ENCODE results near the gene OR52E4. TPM values are rescaled to one million over a fixed set of nuclear protein-coding genes. Genes with fewer than 3 reads are reported as not detected.

The OR52E4 gene
- total and polyA plus RNA-seq, 4 donors, result not detected

DNA sequence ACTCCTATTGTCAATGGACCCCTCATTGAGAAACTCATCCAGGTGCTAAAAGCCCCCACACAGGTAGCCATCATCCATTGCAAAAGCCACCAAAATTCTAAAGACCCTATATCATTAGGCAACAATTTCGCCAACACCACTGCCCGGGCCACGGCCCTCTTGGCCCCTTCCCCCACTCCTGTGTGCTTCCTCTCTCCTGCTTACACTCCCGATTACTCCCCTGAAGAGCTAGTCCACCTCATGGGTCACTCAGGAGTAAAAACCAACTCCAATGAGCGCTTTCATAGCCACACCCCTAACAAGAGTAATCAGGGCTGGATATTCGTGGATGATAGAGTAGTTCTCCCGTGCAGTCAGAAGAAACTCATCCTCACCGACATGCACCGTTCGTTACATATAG is 52.7 kb downstream of the OR52E4 start:
- Histone ChIP-seq H3K36me3 (ENCODE audit: control insufficient read depth in 1 of 2, insufficient read depth in 2 of 2, low read length in 1 of 2) (no peaks in the 10 kb centered on the region), H3K4me1 (ENCODE audit: control insufficient read depth in 1 of 2, insufficient read depth in 2 of 2, low read length in 2 of 2) (no peaks in the 10 kb centered on the region), H3K27me3 (ENCODE audit: control insufficient read depth in 1 of 2, insufficient read depth in 2 of 2, low read length in 1 of 2) (no peaks in the 10 kb centered on the region), H3K9me3 (ENCODE audit: control insufficient read depth, low read length) (no peaks in the 10 kb centered on the region), H3K27ac (ENCODE audit: low read depth in 1 of 2, low read length in 2 of 2) (no peak overlapping the region), H3K4me3 (ENCODE audit: low read length in 2 of 2) (no peak overlapping the region)
- DNase-seq, result no peak
- intact Hi-C loops (cut with DNase I), result no loop called here
- no peak for ATAC-seq (ENCODE audit: low FRiP score)
- WGBS, 2 donors, result 88 to 90% methylated on average over 10 of the region's 10 CpGs

Other genes starting within 250 kb of the OR52E4 start
- 10 to 100 TPM; 38.8 to 42.0 TPM for gene TRIM5, start 195.6 kb upstream of the OR52E4 start, total RNA-seq
- 10 to 100 TPM; 16.0 to 21.0 TPM for gene TRIM5, start 195.6 kb upstream of the OR52E4 start, polyA plus RNA-seq
- 100 to 1,000 TPM in 1 of 2 donors, 10 to 100 TPM in 1; 71.4 to 109 TPM for gene TRIM22, start 190.8 kb upstream of the OR52E4 start, total RNA-seq
- 100 to 1,000 TPM in 1 of 2 donors, 10 to 100 TPM in 1; 39.9 to 110 TPM for gene TRIM22, start 190.8 kb upstream of the OR52E4 start, polyA plus RNA-seq
- under 1 TPM; 0.24 to 0.26 TPM for gene OR56B1, start 144.2 kb upstream of the OR52E4 start, total RNA-seq
- gene OR56B1, start 144.2 kb upstream of the OR52E4 start, polyA plus RNA-seq, result not detected
- under 1 TPM; 0.78 to 0.87 TPM for gene OR52N4, start 126.4 kb upstream of the OR52E4 start, total RNA-seq
- 1 to 10 TPM in 1 of 2 donors, not detected in 1; 1.2 TPM for gene OR52N4, start 126.4 kb upstream of the OR52E4 start, polyA plus RNA-seq
- gene OR52N5, start 97.3 kb upstream of the OR52E4 start, total RNA-seq, result not detected
- gene OR52N5, start 97.3 kb upstream of the OR52E4 start, polyA plus RNA-seq, result not detected
- not detected for gene OR52N1, start 89.4 kb upstream of the OR52E4 start, total RNA-seq
- gene OR52N1, start 89.4 kb upstream of the OR52E4 start, polyA plus RNA-seq, result not detected
- not detected for gene OR52N2, start 71.7 kb upstream of the OR52E4 start, total RNA-seq
- under 1 TPM in 1 of 2 donors, not detected in 1; 0.13 TPM for gene OR52N2, start 71.7 kb upstream of the OR52E4 start, polyA plus RNA-seq
- not detected for gene OR52E6, start 38.7 kb upstream of the OR52E4 start, total RNA-seq
- not detected for gene OR52E6, start 38.7 kb upstream of the OR52E4 start, polyA plus RNA-seq
- gene OR52E8, start 22.9 kb upstream of the OR52E4 start, total RNA-seq, result not detected
- not detected for gene OR52E8, start 22.9 kb upstream of the OR52E4 start, polyA plus RNA-seq
- gene OR52E5, start 12.6 kb downstream of the OR52E4 start, total RNA-seq, result not detected
- gene OR52E5, start 12.6 kb downstream of the OR52E4 start, polyA plus RNA-seq, result not detected
- gene OR56A3, start 61.6 kb downstream of the OR52E4 start, total RNA-seq, result not detected
- gene OR56A3, start 61.6 kb downstream of the OR52E4 start, polyA plus RNA-seq, result not detected
- gene OR56A5, start 87.9 kb downstream of the OR52E4 start, total RNA-seq, result not detected
- gene OR56A5, start 87.9 kb downstream of the OR52E4 start, polyA plus RNA-seq, result not detected
- gene OR52L1, start 106.4 kb downstream of the OR52E4 start, total RNA-seq, result not detected
- not detected for gene OR52L1, start 106.4 kb downstream of the OR52E4 start, polyA plus RNA-seq
- gene OR56A4, start 126.3 kb downstream of the OR52E4 start, total RNA-seq, result not detected
- gene OR56A4, start 126.3 kb downstream of the OR52E4 start, polyA plus RNA-seq, result not detected
- gene OR56A1, start 150.1 kb downstream of the OR52E4 start, total RNA-seq, result under 1 TPM in 1 of 2 donors, not detected in 1; 0.13 TPM
- not detected for gene OR56A1, start 150.1 kb downstream of the OR52E4 start, polyA plus RNA-seq
- gene OR56B4, start 227.1 kb downstream of the OR52E4 start, total RNA-seq, result not detected
- not detected for gene OR56B4, start 227.1 kb downstream of the OR52E4 start, polyA plus RNA-seq